Choroid plexus epithelial cell (primary cell): ENCODE data around the gene PKP1.

Experiments
- DNase-seq: peaks from one replicate; pipeline ENCODE4 v3.0.0-alpha.2; 2010; ENCODE audit warnings: low read depth
- H3K4me3 ChIP-seq: 2 replicates; pipeline ENCODE4 v1.5.1; 2011; ENCODE audit warnings: low read depth, mild to moderate bottlenecking, control low read depth, low read length, moderate library complexity
- CTCF ChIP-seq: conservative IDR thresholded peaks from 2 replicates; pipeline ENCODE4 v1.5.1; 2011; ENCODE audit warnings: low read depth, mild to moderate bottlenecking, control low read depth, inconsistent platforms, low read length, moderate library complexity

Gene PKP1

GRCh38 chr1:201307760-201308499, 24.6 kb downstream of the PKP1 start:
- TF ChIP-seq CTCF, result no peak
- H3K4me3 ChIP-seq, result no peak overlapping the region
- DNase-seq, result no peak

GRCh38 chr1:201309416-201309815, 26.1 kb downstream of the PKP1 start:
- H3K4me3 ChIP-seq, result no peak overlapping the region
- peak; percentile 14 for DNase-seq
- TF ChIP-seq CTCF, result no peak

- no peak for TF ChIP-seq CTCF
- H3K4me3 ChIP-seq, result no peak overlapping the region
- no peak for DNase-seq
Observed at GRCh38 chr1:201310251-201310985, 27.1 kb downstream of the PKP1 start.

GRCh38 chr1:201310986-201311355, 27.7 kb downstream of the PKP1 start:
- TF ChIP-seq CTCF, result no peak
- DNase-seq, result no peak
- H3K4me3 ChIP-seq, result no peak overlapping the region

GRCh38 chr1:201311356-201312011, 28.2 kb downstream of the PKP1 start:
- no peak for DNase-seq

GRCh38 chr1:201312298-201312697, 29.0 kb downstream of the PKP1 start:
- no peak overlapping the region for H3K4me3 ChIP-seq
- TF ChIP-seq CTCF, result no peak
- no peak for DNase-seq

More at GRCh38 chr1:201311356-201312011, 28.2 kb downstream of the PKP1 start:
- TF ChIP-seq CTCF, result no peak
- H3K4me3 ChIP-seq, result no peak overlapping the region
